ENCODE measurements around the gene FOXD4L1.
"Not testable (repeated sequence)": the region's sequence is repeated elsewhere in the genome, so short reads cannot be mapped to it uniquely, and the experiment has no call there.

The FOXD4L1 gene

GRCh38 chr2:113498365-113498764 is at the start of gene FOXD4L1:
FOXD4L1 (plus strand) TSS chr2:113498665; CDS start chr2:113499257, 592 bp downstream.
- not testable (repeated sequence) for DNase-seq

- DNase-seq = not testable (repeated sequence)
These were observed 32.7 kb upstream of the FOXD4L1 start for GRCh38 chr2:113465770-113466169.

GRCh38 chr2:113476688-113477368 is 21.6 kb upstream of the FOXD4L1 start:
- not testable (repeated sequence) for DNase-seq

- not testable (repeated sequence) for DNase-seq
These were observed 1.9 kb upstream of the FOXD4L1 start for GRCh38 chr2:113496527-113496926.

- peak; percentile 38 for DNase-seq
These were observed 787 bp downstream of the FOXD4L1 start for GRCh38 chr2:113499019-113499885.

- DNase-seq = peak; percentile 36
These were observed 1.6 kb downstream of the FOXD4L1 start for GRCh38 chr2:113499886-113500722.

- not testable (repeated sequence) for DNase-seq
These were observed 2.2 kb downstream of the FOXD4L1 start for GRCh38 chr2:113500723-113501038.

- peak; percentile 38 for DNase-seq
These were observed 4.0 kb downstream of the FOXD4L1 start for GRCh38 chr2:113502216-113503093.

- peak; percentile 57 for DNase-seq
These were observed 4.9 kb downstream of the FOXD4L1 start for GRCh38 chr2:113503094-113504042.

GRCh38 chr2:113504081-113504480 is 5.6 kb downstream of the FOXD4L1 start:
- peak; percentile 26 for DNase-seq

- DNase-seq = not testable (repeated sequence)
These were observed 9.1 kb downstream of the FOXD4L1 start for GRCh38 chr2:113507394-113508140.

- not testable (repeated sequence) for DNase-seq
These were observed 9.7 kb downstream of the FOXD4L1 start for GRCh38 chr2:113508187-113508586.

- DNase-seq = not testable (repeated sequence)
These were observed 12.4 kb downstream of the FOXD4L1 start for GRCh38 chr2:113510913-113511312.

- not testable (repeated sequence) for DNase-seq
These were observed 13.4 kb downstream of the FOXD4L1 start for GRCh38 chr2:113511859-113512258.

GRCh38 chr2:113515457-113515856 is 17.0 kb downstream of the FOXD4L1 start:
- DNase-seq = not testable (repeated sequence)

GRCh38 chr2:113515995-113516394 is 17.5 kb downstream of the FOXD4L1 start:
- not testable (repeated sequence) for DNase-seq

GRCh38 chr2:113517025-113517424 is 18.6 kb downstream of the FOXD4L1 start:
- not testable (repeated sequence) for DNase-seq

GRCh38 chr2:113520837-113521236 is 22.4 kb downstream of the FOXD4L1 start:
- DNase-seq = not testable (repeated sequence)

GRCh38 chr2:113521492-113521891 is 23.0 kb downstream of the FOXD4L1 start:
- DNase-seq = not testable (repeated sequence)

- DNase-seq = not testable (repeated sequence)
These were observed 26.5 kb downstream of the FOXD4L1 start for GRCh38 chr2:113524986-113525385.

All from activated T-cell treated with anti-CD3 and anti-CD28 coated beads, Interleukin-2, amount 50 U/mL, for 1 hour (primary cell).